Activated T-cell treated with anti-CD3 and anti-CD28 coated beads for 4 hours (primary cell): ENCODE data around the gene RTP2.
A peak's percentile ranks its signal among the peaks of the same experiment; 100 is the strongest.

Source experiments
- DNase-seq: peaks from one replicate; pipeline ENCODE4 v3.0.0-alpha.2; 2020

RTP2 gene

GRCh38 chr3:187702507-187703033 is at the start of gene RTP2:
RTP2 (minus strand) TSS chr3:187702557; CDS start chr3:187702128, 429 bp downstream.
- no peak for DNase-seq

GRCh38 chr3:187750513-187751123 is 48.3 kb upstream of the RTP2 start:
- no peak for DNase-seq

- DNase-seq = no peak
These were observed 47.7 kb upstream of the RTP2 start for GRCh38 chr3:187750006-187750512.

GRCh38 chr3:187748050-187748481 is 45.7 kb upstream of the RTP2 start:
- DNase-seq = peak; percentile 93

DNA sequence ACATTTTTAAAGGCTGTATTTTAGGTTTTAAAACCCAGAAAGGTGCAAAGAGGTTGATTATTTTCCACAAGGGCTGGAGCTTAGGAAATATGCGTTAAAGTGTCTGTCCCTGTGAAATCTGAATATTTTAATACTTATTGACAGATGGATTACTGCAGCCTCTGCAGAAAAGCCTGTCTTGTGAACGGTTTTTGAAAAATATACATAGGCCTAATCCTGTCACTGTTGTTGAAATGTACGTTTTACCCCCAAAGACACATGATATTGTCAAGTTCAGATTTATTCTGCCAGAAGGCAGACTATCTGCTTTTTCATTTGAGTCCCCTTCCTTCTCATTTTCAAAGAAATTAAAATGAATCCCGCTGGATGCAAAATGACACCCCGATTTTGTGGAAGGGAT is 45.1 kb upstream of the RTP2 start:
- no peak for DNase-seq

DNA sequence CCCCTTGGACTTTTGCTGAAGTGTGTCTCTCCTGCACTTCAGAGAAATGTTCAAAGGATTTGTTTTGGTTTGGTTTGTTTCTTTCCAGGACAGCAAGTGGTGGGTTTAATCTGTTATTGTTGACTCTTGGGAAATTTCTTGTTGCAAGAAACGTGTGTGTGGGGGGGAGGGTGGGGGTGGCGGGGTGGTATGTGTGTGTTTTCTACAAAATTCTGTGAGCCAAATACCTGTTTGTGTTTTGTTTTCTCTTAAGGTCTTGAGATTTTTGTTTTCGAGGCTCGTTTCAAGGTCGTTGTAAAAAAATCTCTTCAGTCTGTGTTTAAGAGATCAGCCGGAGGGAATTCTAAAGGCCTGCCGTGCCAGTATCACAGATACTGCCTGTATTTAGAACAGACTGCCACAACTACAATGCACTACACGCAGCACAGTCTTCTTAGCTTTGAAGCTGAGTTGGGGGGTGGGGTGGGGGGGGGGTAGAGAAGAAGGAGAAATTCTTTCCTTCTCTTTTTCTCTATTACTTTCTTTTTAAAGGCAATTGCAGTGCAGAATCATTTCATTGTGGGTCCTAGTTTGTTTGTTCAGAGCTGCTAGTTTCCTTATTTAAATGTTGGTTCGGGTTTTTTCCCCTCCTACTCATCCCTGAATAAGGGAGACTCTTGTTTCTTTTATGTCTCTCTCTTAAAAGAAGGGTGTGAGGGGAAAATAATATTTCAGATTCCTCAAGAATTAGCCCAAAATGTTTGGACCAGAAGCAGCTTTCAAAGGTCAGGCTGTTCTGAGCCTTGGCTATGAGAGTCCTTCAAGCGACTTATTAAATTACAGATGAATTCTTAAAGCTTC is 44.3 kb upstream of the RTP2 start:
- DNase-seq = no peak

GRCh38 chr3:187746059-187746441 is 43.7 kb upstream of the RTP2 start:
- no peak for DNase-seq

DNA sequence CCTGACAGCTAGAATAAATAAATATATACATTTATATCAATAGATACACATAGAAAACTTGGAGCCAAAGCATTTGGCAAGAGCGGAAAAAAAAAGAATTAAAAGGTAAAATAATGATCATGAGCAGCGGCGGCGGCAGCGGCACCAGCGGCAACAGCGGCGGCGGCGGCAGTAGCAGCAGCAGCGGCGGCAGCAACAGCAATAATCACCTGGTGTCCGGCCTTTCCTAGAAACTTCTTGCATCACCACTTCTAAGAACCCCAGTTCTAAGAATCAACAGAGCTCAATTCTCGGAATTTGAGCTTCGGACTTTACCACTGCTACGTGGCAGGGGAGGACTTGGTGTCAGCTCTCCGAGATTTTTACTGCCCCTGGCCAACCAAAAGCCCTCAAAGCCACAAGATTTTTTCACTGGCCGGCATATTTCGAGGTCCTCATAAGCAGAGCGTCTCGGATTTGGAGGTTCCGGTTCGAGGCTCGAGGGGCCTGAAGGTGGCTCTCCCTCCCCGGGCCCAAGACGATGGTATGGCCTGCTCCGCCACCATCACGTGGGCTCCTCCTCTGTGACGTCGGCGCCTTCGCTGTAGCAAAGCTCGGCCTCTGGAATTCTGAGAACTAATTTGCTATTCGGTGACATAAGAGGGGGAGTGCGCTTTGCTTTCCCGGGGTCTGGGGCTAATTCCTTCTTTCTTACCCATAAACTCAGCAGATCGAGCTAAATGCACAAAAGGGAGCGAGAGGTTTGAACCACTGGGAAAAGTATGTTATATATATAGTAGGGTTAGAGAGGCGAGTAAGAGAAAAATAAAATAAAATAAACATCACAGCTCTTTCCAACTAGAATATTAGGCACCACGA is 43.1 kb upstream of the RTP2 start, which contains the start of gene BCL6:
BCL6 (minus strand) TSS at position 268 of the 858 bp plus-strand sequence. CDS start 11,775 bp downstream, outside the sequence.
- DNase-seq = peak; percentile 77

DNA sequence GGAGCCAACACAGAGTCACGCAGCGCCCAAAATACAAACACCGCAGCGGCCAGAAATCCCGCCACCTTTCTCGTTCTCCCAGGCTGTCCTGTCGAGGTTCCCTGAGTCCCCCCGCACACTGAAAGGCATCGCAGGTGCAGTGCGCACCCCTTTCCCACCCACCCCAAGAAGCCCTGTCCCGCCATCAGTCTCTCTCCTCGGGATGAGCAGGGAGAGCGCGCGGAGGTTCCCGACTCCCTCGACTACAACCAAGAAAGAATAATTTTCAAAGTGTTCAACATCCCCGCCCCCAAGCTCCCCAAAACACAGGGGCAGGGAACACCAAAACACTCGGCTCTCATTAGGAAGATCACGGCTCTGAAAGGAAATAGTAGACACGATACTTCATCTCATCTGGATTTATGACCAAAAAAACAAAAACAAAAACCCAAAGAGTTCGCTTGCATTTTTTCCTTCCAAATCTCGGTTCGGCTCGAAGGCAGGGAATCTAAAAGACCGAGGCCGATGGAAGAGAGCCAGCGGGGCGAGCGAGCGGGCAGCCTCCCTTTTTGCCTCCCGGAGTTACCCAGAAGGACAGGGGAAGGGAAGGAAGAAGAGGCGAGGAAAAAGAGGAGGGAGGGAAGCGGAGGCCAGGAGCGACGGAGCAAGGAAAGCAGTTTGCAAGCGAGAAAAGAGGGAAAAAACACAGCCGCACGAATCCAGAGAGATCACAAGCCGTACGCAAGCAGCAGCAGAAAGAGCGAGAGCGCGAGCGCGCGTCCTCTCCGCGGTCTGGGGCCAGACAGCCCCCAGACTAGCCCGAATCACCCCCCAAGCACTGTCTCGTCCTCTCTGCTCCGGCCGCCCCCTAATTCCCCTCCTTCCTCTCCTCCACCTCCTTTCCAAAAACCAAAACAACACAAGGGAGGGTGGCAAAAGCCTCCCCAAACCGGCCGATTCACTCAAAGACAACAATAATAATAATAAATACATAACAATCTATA is 42.1 kb upstream of the RTP2 start:
- DNase-seq = peak; percentile 29

GRCh38 chr3:187743195-187744141 is 41.1 kb upstream of the RTP2 start:
- DNase-seq = peak; percentile 34

- no peak for DNase-seq
These were observed 40.2 kb upstream of the RTP2 start for GRCh38 chr3:187742351-187743171.

GRCh38 chr3:187741403-187742350 is 39.3 kb upstream of the RTP2 start:
- DNase-seq = peak; percentile 65

GRCh38 chr3:187740421-187741399 is 38.4 kb upstream of the RTP2 start:
- peak; percentile 65 for DNase-seq

- peak; percentile 75 for DNase-seq
These were observed 37.4 kb upstream of the RTP2 start for GRCh38 chr3:187739561-187740332.

- no peak for DNase-seq
These were observed 36.8 kb upstream of the RTP2 start for GRCh38 chr3:187739094-187739560.
